ENCODE measurements around the gene EPS8L3.
"Not testable (repeated sequence)": the region's sequence is repeated elsewhere in the genome, so short reads cannot be mapped to it uniquely, and the experiment has no call there.

DNA sequence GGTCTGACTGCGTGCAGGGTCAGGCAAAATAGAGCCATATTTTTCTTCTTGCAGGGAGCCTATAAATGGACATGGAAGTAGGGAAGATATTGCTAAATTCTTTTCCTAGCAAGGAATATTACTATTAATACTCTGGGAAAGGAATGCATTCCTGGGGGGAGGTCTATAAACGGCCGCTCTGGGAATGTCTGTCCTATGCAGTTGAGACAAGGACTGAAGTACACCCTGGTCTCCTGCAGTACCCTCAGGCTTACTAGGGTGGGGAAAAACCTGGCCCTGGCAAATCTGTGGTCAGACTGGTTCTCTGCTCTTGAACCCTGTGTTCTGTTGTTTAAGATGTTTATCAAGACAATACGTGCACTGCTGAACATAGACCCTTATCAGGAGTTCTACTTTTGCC lies 54.8 kb downstream of the EPS8L3 start:
- TF ChIP-seq, protein P1, sequence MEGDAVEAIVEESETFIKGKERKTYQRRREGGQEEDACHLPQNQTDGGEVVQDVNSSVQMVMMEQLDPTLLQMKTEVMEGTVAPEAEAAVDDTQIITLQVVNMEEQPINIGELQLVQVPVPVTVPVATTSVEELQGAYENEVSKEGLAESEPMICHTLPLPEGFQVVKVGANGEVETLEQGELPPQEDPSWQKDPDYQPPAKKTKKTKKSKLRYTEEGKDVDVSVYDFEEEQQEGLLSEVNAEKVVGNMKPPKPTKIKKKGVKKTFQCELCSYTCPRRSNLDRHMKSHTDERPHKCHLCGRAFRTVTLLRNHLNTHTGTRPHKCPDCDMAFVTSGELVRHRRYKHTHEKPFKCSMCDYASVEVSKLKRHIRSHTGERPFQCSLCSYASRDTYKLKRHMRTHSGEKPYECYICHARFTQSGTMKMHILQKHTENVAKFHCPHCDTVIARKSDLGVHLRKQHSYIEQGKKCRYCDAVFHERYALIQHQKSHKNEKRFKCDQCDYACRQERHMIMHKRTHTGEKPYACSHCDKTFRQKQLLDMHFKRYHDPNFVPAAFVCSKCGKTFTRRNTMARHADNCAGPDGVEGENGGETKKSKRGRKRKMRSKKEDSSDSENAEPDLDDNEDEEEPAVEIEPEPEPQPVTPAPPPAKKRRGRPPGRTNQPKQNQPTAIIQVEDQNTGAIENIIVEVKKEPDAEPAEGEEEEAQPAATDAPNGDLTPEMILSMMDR (IDR thresholded peaks at IDR 0.05), result not testable (repeated sequence)
- not testable (repeated sequence) for TF ChIP-seq POLR2A (IDR thresholded peaks at IDR 0.05)

Data from esophagus squamous epithelium (tissue), 4 donors.